PC-3 (cell line): ENCODE measurements around the gene GSTO2. TPM values are rescaled to one million over a fixed set of nuclear protein-coding genes. Genes with fewer than 3 reads are reported as not detected.

Experiments used
- ATAC-seq: fragments of 200-7000 bp; cut with Tn5 transposase; 2 replicates; pipeline ENCODE4 v1.9.1; 2020; ENCODE audit warnings: mild to moderate bottlenecking, moderate library complexity
- BruUV-seq: library from RNA; stranded (reverse); fragments of 400-500 nt; replicated peaks from 2 replicates; lab custom pipeline; 2021; lab: Mats Ljungman, UMichigan
- CTCF ChIA-PET: fragments of 300-600 bp; sonication (Branson Sonifier 250); formaldehyde crosslinking; loops from one replicate; lab custom pipeline; 2022; ENCODE audit warnings: antibody characterized with exemption; lab: Charles Lee
- POLR2A ChIA-PET: fragments of 300-600 bp; sonication (Branson Sonifier 250); formaldehyde crosslinking; loops from one replicate; lab custom pipeline; 2022; ENCODE audit warnings: antibody characterized with exemption; ENCODE audit not compliant: unreplicated experiment; lab: Charles Lee
- DNase-seq: peaks from one replicate; pipeline ENCODE4 v3.0.0-alpha.2; 2015
- H2AFZ ChIP-seq: fragments of 300-600 bp; sonication (generic); 2 replicates; pipeline ENCODE4 v1.6.0; 2016; ENCODE audit warnings: antibody characterized with exemption, low read length
- H3F3A ChIP-seq: fragments of 300-600 bp; sonication (generic); one replicate; pipeline ENCODE4 v1.6.0; 2017; ENCODE audit warnings: antibody characterized with exemption, low read length, control low read depth, mild to moderate bottlenecking; ENCODE audit not compliant: unreplicated experiment
- H3K27ac ChIP-seq: fragments of 300-600 bp; sonication (generic); 2 replicates; pipeline ENCODE4 v1.5.1; 2016; ENCODE audit warnings: mild to moderate bottlenecking, low read length
- H3K27me3 ChIP-seq: fragments of 300-600 bp; sonication (generic); 2 replicates; pipeline ENCODE4 v1.6.1; 2016; ENCODE audit warnings: low read length, mixed read lengths
- H3K36me3 ChIP-seq: fragments of 300-600 bp; sonication (generic); 2 replicates; pipeline ENCODE4 v1.6.1; 2016; ENCODE audit warnings: low read depth, mixed run types, low read length, mixed read lengths
- H3K4me1 ChIP-seq: fragments of 300-600 bp; sonication (generic); 2 replicates; pipeline ENCODE4 v1.5.1; 2016; ENCODE audit warnings: low read length; ENCODE audit not compliant: insufficient read depth
- H3K4me2 ChIP-seq: fragments of 300-600 bp; sonication (generic); 2 replicates; pipeline ENCODE4 v1.6.0; 2016; ENCODE audit warnings: low read length
- H3K4me3 ChIP-seq: fragments of 300-600 bp; sonication (generic); 2 replicates; pipeline ENCODE4 v1.5.1; 2016; ENCODE audit warnings: mild to moderate bottlenecking, low read length, mixed read lengths
- H3K79me2 ChIP-seq: fragments of 300-600 bp; sonication (generic); 2 replicates; pipeline ENCODE4 v1.6.1; 2017; ENCODE audit warnings: low read length, mixed read lengths
- H3K9ac ChIP-seq: fragments of 300-600 bp; sonication (generic); 2 replicates; pipeline ENCODE4 v1.6.0; 2016; ENCODE audit warnings: mild to moderate bottlenecking, low read length
- H3K9me2 ChIP-seq: fragments of 300-600 bp; sonication (generic); replicated peaks from 2 replicates; pipeline ENCODE4 v1.6.1; 2016; ENCODE audit warnings: mixed run types, low read length, mixed read lengths
- H3K9me3 ChIP-seq: fragments of 300-600 bp; sonication (generic); 2 replicates; pipeline ENCODE4 v1.6.1; 2016; ENCODE audit warnings: low read length, mixed read lengths
- H4K20me1 ChIP-seq: fragments of 300-600 bp; sonication (generic); 2 replicates; pipeline ENCODE4 v1.6.1; 2016; ENCODE audit warnings: low read length, mixed read lengths
- CTCF ChIP-seq: fragments of 300-600 bp; sonication (generic); conservative IDR thresholded peaks from 2 replicates; pipeline ENCODE4 v1.5.1; 2017; ENCODE audit warnings: antibody characterized with exemption, low read depth, mild to moderate bottlenecking, low read length
- EZH2 ChIP-seq: fragments of 300-600 bp; sonication (generic); IDR thresholded peaks from one replicate; pipeline ENCODE4 v1.6.1; 2017; ENCODE audit warnings: antibody characterized with exemption, mild to moderate bottlenecking, low read length; ENCODE audit not compliant: unreplicated experiment
- EZH2phosphoT487 ChIP-seq: fragments of 300-600 bp; sonication (generic); IDR thresholded peaks from 2 replicates; pipeline ENCODE4 v1.6.1; 2018; ENCODE audit warnings: mild to moderate bottlenecking, antibody characterized with exemption, low read length, borderline replicate concordance
- intact Hi-C: fragments of 100-400 bp; cut with micrococcal nuclease; formaldehyde crosslinking; loops from 2 replicates; pipeline ENCODE4 v1.9.0; 2023
- total RNA-seq: library from RNA; depleted of rRNA; stranded (reverse); fragments of >200 nt; gene quantifications from 2 replicates; pipeline ENCODE4 v1.2.3, GENCODE V29; 2014

GSTO2 gene
- total RNA-seq, 1 experiment from 2014 or later, result 13.8 TPM

- H3K4me2 ChIP-seq, result peak overlapping the region; percentile 82
- peaks cover 68% of the 10 kb centered on the region for H3K79me2 ChIP-seq
- no peaks in the 10 kb centered on the region for H3K9me2 ChIP-seq
- H2AFZ ChIP-seq, result no peak overlapping the region
- no TSS peak for BruUV-seq
- no peaks in the 10 kb centered on the region for H3K9me3 ChIP-seq
- H3K9ac ChIP-seq, result peak overlapping the region; percentile 92
- H3K4me3 ChIP-seq, result peak overlapping the region; percentile 81
- H3K4me1 ChIP-seq, result peaks cover 38% of the 10 kb centered on the region
- no peak for TF ChIP-seq EZH2phosphoT487
- ChIA-PET POLR2A (no interaction called here), CTCF (no interaction called here)
- DNase-seq (peak; percentile 11), ATAC-seq (no peak; the same call in 1 of the 2 replicates)
- H3F3A ChIP-seq, result peaks cover 5% of the 10 kb centered on the region
- intact Hi-C loops, result no loop called here
- peaks cover 16% of the 10 kb centered on the region for H3K36me3 ChIP-seq
- H4K20me1 ChIP-seq, result 0 out of 2 replicates have a peak, but pooled peaks cover 4% of the 10 kb centered on the region
- H3K27ac ChIP-seq, result peak overlapping the region; percentile 3
- no peaks in the 10 kb centered on the region for H3K27me3 ChIP-seq
Observed at GRCh38 chr10:104256335-104256961, 12.5 kb upstream of the GSTO2 start.

- H3K36me3 ChIP-seq, result peaks cover 22% of the 10 kb centered on the region
- H3K27me3 ChIP-seq, result no peaks in the 10 kb centered on the region
- BruUV-seq, result no TSS peak
- H4K20me1 ChIP-seq, result 0 out of 2 replicates have a peak, but pooled peaks cover 4% of the 10 kb centered on the region
- no peak overlapping the region for H3K27ac ChIP-seq
- DNase-seq (no peak), ATAC-seq (no peak)
- H3K9me3 ChIP-seq, result no peaks in the 10 kb centered on the region
- no peak overlapping the region for H3K4me3 ChIP-seq
- intact Hi-C loops, result no loop called here
- CTCF ChIA-PET, result no interaction called here
- no peaks in the 10 kb centered on the region for H3K9me2 ChIP-seq
- no peak for TF ChIP-seq EZH2
- TF ChIP-seq CTCF, result no peak
- TF ChIP-seq EZH2phosphoT487, result no peak
- POLR2A ChIA-PET, result interaction anchor here (0.7 kb wide), 1 partner anchor 242 kb away, joined by 4 read pairs; no protein-coding TSS in a partner anchor
- H3F3A ChIP-seq, result peaks cover 5% of the 10 kb centered on the region
- H3K9ac ChIP-seq, result no peak overlapping the region
- peak overlapping the region; percentile 82 for H3K4me2 ChIP-seq
- no peak overlapping the region for H2AFZ ChIP-seq
- peaks cover 76% of the 10 kb centered on the region for H3K79me2 ChIP-seq
- H3K4me1 ChIP-seq, result peaks cover 38% of the 10 kb centered on the region
Observed at GRCh38 chr10:104257235-104257634, 11.7 kb upstream of the GSTO2 start.

GRCh38 chr10:104258209-104258608 lies 10.8 kb upstream of the GSTO2 start:
- Histone ChIP-seq H3K9ac (no peak overlapping the region), H3K4me3 (no peak overlapping the region), H3F3A (peaks cover 5% of the 10 kb centered on the region), H4K20me1 (0 out of 2 replicates have a peak, but pooled peaks cover 4% of the 10 kb centered on the region), H3K36me3 (peaks cover 22% of the 10 kb centered on the region), H2AFZ (no peak overlapping the region), H3K27me3 (no peaks in the 10 kb centered on the region), H3K4me1 (peaks cover 38% of the 10 kb centered on the region), H3K27ac (no peak overlapping the region), H3K79me2 (peaks cover 85% of the 10 kb centered on the region), H3K4me2 (no peak overlapping the region), H3K9me2 (no peaks in the 10 kb centered on the region), H3K9me3 (no peaks in the 10 kb centered on the region)
- ChIA-PET CTCF (no interaction called here), POLR2A (no interaction called here)
- no TSS peak for BruUV-seq
- ATAC-seq (no peak), DNase-seq (no peak)
- intact Hi-C loops, result no loop called here
- TF ChIP-seq EZH2 (no peak), CTCF (no peak), EZH2phosphoT487 (no peak)
